Loucy (cell line): ENCODE data around the gene MRPS12.
"Not testable (repeated sequence)": the region's sequence is repeated elsewhere in the genome, so short reads cannot be mapped to it uniquely, and the experiment has no call there.

Source experiments
- H2AFZ ChIP-seq: fragments of 200-600 bp; sonication (generic); 2 replicates; pipeline ENCODE4 v1.6.0; 2016; ENCODE audit warnings: antibody characterized with exemption, mild to moderate bottlenecking, low read length, moderate library complexity
- H3F3A ChIP-seq: fragments of 200-600 bp; 2 replicates; pipeline ENCODE4 v1.6.0; 2016; ENCODE audit warnings: antibody characterized with exemption, low read depth, mild to moderate bottlenecking
- H3K27me3 ChIP-seq: fragments of 200-600 bp; sonication (generic); 2 replicates; pipeline ENCODE4 v1.6.1; 2014; ENCODE audit warnings: low read length, mild to moderate bottlenecking; ENCODE audit not compliant: insufficient read depth, poor library complexity, severe bottlenecking
- H3K36me3 ChIP-seq: fragments of 200-600 bp; sonication (generic); 2 replicates; pipeline ENCODE4 v1.6.1; 2016; ENCODE audit warnings: low read length; ENCODE audit not compliant: insufficient read depth
- H3K4me1 ChIP-seq: fragments of 200-600 bp; sonication (generic); 2 replicates; pipeline ENCODE4 v1.5.1; 2014; ENCODE audit warnings: low read length, mild to moderate bottlenecking; ENCODE audit not compliant: insufficient read depth, poor library complexity, severe bottlenecking
- H3K4me2 ChIP-seq: fragments of 200-600 bp; sonication (generic); 2 replicates; pipeline ENCODE4 v1.6.0; 2014; ENCODE audit warnings: antibody characterized with exemption, low read length, low read depth, mild to moderate bottlenecking; ENCODE audit not compliant: poor library complexity, severe bottlenecking
- H3K4me3 ChIP-seq: fragments of 200-600 bp; sonication (generic); 2 replicates; pipeline ENCODE4 v1.5.1; 2014; ENCODE audit warnings: low read length, mild to moderate bottlenecking, mixed read lengths; ENCODE audit not compliant: poor library complexity, severe bottlenecking
- H3K79me2 ChIP-seq: fragments of 200-600 bp; sonication (generic); 2 replicates; pipeline ENCODE4 v1.6.1; 2014; ENCODE audit warnings: low read length; ENCODE audit not compliant: insufficient read depth
- H3K9ac ChIP-seq: fragments of 200-600 bp; sonication (generic); 2 replicates; pipeline ENCODE4 v1.6.0; 2014; ENCODE audit warnings: mild to moderate bottlenecking, low read depth, low read length, moderate library complexity; ENCODE audit not compliant: poor library complexity, severe bottlenecking
- H3K9me2 ChIP-seq: fragments of 200-600 bp; sonication (generic); replicated peaks from 2 replicates; pipeline ENCODE4 v1.6.1; 2016; ENCODE audit warnings: low read depth, low read length, mixed read lengths
- H3K9me3 ChIP-seq: fragments of 200-600 bp; sonication (generic); 2 replicates; pipeline ENCODE4 v1.6.1; 2014; ENCODE audit warnings: mild to moderate bottlenecking, antibody characterized with exemption, low read length, low read depth; ENCODE audit not compliant: insufficient read depth
- H4K20me1 ChIP-seq: fragments of 200-600 bp; sonication (generic); 2 replicates; pipeline ENCODE4 v1.6.0; 2014; ENCODE audit warnings: antibody characterized with exemption, low read length, mild to moderate bottlenecking; ENCODE audit not compliant: insufficient read depth, poor library complexity, severe bottlenecking
- CTCF ChIP-seq: fragments of 200-600 bp; sonication (generic); conservative IDR thresholded peaks from 2 replicates; pipeline ENCODE4 v1.5.1; 2014; ENCODE audit warnings: mild to moderate bottlenecking, antibody characterized with exemption, low read length
- EZH2phosphoT487 ChIP-seq: fragments of 200-600 bp; IDR thresholded peaks from 2 replicates; pipeline ENCODE4 v1.6.1; 2018; ENCODE audit warnings: antibody characterized with exemption, mild to moderate bottlenecking, moderate library complexity, borderline replicate concordance

The MRPS12 gene

GRCh38 chr19:38930776-38931520 is at the start of gene MRPS12:
MRPS12 (plus strand) TSS chr19:38930944; CDS start chr19:38931295, 351 bp downstream.
- no peaks in the 10 kb centered on the region for H3K9me2 ChIP-seq
- peak within 1 kb of the TSS; percentile 85 for H2AFZ ChIP-seq
- H3K79me2 ChIP-seq = peaks cover 34% of the 10 kb centered on the region
- TF ChIP-seq CTCF = no peak
- TF ChIP-seq EZH2phosphoT487 = no peak
- peak within 1 kb of the TSS; percentile 92 for H3K4me2 ChIP-seq
- peak within 1 kb of the TSS; percentile 85 for H3K9ac ChIP-seq
- H3K36me3 ChIP-seq = no peaks in the 10 kb centered on the region
- H3F3A ChIP-seq = no peaks in the 10 kb centered on the region
- H4K20me1 ChIP-seq = peaks cover 5% of the 10 kb centered on the region
- no peaks in the 10 kb centered on the region for H3K27me3 ChIP-seq
- no peaks in the 10 kb centered on the region for H3K9me3 ChIP-seq
- peaks cover 19% of the 10 kb centered on the region for H3K4me1 ChIP-seq
- peak within 1 kb of the TSS; percentile 86 for H3K4me3 ChIP-seq

GRCh38 chr19:38883286-38883685 is 47.5 kb upstream of the MRPS12 start:
- H3K9ac ChIP-seq = no peak overlapping the region
- no peaks in the 10 kb centered on the region; the same call in 1 of the 2 replicates for H3K36me3 ChIP-seq
- H3K4me1 ChIP-seq = peaks cover 19% of the 10 kb centered on the region
- H2AFZ ChIP-seq = no peak overlapping the region
- H3K4me3 ChIP-seq = no peak overlapping the region
- TF ChIP-seq EZH2phosphoT487 (no peak), CTCF (no peak)
- H3K9me2 ChIP-seq = no peaks in the 10 kb centered on the region
- H4K20me1 ChIP-seq = no peaks in the 10 kb centered on the region
- H3F3A ChIP-seq = peaks cover 9% of the 10 kb centered on the region
- H3K9me3 ChIP-seq = no peaks in the 10 kb centered on the region
- H3K4me2 ChIP-seq = no peak overlapping the region
- no peaks in the 10 kb centered on the region for H3K79me2 ChIP-seq
- no peaks in the 10 kb centered on the region for H3K27me3 ChIP-seq

- H3K9ac ChIP-seq, H3K4me3 ChIP-seq, H3K27me3 ChIP-seq, H3K79me2 ChIP-seq, H3K36me3 ChIP-seq, H3K9me2 ChIP-seq, H3F3A ChIP-seq, H3K4me2 ChIP-seq, H3K9me3 ChIP-seq, H3K4me1 ChIP-seq, H2AFZ ChIP-seq, H4K20me1 ChIP-seq: not testable (repeated sequence)
Measured at GRCh38 chr19:38884691-38885090, 46.1 kb upstream of the MRPS12 start.

GRCh38 chr19:38888876-38889275 is 41.9 kb upstream of the MRPS12 start:
- TF ChIP-seq CTCF (no peak), EZH2phosphoT487 (no peak)
- H3K27me3 ChIP-seq = no peaks in the 10 kb centered on the region
- H3K79me2 ChIP-seq = no peaks in the 10 kb centered on the region
- no peaks in the 10 kb centered on the region for H3K9me3 ChIP-seq
- no peaks in the 10 kb centered on the region for H3K9me2 ChIP-seq
- no peak overlapping the region for H3K4me3 ChIP-seq
- no peaks in the 10 kb centered on the region for H4K20me1 ChIP-seq
- H3K9ac ChIP-seq = no peak overlapping the region
- H3F3A ChIP-seq = no peaks in the 10 kb centered on the region
- H3K36me3 ChIP-seq = peaks cover 8% of the 10 kb centered on the region; the same call in 1 of the 2 replicates
- no peak overlapping the region for H2AFZ ChIP-seq
- no peak overlapping the region for H3K4me2 ChIP-seq
- H3K4me1 ChIP-seq = no peaks in the 10 kb centered on the region
